HG03460 (cell line): ENCODE data around the gene TEAD1.

ENCODE experiments used
- ATAC-seq: cut with Tn5 transposase; IDR thresholded peaks from one replicate; pipeline ENCODE4 v1.9.1; 2021; ENCODE audit not compliant: unreplicated experiment

TEAD1 gene

GRCh38 chr11:12673924-12674570, at the start of gene TEAD1:
TEAD1 (plus strand) TSS chr11:12674421.
- ATAC-seq: peak; percentile 79

DNA sequence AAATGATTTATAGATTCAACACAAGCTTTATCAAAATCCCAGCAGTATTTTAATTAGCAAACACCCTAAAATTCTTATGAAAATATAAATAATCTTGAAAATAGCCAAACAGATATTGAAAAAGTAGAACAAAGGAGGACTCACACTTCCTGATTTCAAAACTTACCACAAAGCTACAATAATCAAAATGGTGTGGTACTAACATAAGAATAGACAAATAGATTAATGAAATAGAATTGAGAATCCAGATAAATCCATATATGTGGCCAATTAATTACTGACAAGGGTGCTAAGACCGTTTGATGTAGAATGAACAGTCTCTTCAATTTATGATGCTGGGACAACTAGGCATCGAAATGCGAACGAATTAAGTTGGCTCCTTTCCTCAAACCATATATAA, 49.6 kb upstream of the TEAD1 start:
- no peak for ATAC-seq

GRCh38 chr11:12625438-12626071, 48.7 kb upstream of the TEAD1 start:
- ATAC-seq: no peak

DNA sequence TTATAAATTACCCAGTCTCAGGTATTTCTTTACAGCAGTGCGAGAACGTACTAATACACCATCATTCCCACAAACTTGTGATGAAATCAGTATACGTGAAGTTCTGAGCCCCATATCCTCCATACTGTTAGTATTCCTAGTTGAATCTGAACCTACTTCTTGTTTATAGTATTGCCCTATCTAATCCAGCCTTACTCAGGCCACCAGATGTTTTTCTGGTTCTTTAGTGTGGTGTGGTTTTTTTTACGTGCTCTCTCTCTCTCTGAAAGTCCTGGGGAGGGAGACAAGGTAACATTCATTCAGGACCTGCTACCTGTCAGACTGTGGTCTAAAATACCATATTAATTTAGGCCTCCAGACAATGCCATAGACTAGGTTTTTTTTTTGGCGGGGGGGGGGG, 47.6 kb upstream of the TEAD1 start:
- no peak for ATAC-seq

DNA sequence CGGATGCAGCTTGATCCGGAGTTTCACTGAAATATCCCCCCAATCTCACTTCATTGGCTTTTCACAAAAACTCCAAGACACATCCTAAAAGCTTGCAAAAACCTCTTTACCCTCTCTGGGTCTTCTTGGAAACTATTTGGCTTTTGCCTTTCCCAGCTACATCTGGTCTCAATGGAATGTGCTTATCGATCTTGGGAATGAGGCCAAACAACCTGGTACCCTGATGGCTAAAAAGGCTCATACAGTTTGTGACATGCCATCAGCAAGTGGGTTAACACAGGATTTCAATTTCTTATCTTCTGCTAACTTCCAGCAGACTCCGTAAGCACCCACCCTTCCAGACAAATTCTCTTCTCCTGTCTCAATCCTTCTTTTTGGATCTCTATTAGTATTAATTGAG, 45.9 kb upstream of the TEAD1 start:
- ATAC-seq: no peak

DNA sequence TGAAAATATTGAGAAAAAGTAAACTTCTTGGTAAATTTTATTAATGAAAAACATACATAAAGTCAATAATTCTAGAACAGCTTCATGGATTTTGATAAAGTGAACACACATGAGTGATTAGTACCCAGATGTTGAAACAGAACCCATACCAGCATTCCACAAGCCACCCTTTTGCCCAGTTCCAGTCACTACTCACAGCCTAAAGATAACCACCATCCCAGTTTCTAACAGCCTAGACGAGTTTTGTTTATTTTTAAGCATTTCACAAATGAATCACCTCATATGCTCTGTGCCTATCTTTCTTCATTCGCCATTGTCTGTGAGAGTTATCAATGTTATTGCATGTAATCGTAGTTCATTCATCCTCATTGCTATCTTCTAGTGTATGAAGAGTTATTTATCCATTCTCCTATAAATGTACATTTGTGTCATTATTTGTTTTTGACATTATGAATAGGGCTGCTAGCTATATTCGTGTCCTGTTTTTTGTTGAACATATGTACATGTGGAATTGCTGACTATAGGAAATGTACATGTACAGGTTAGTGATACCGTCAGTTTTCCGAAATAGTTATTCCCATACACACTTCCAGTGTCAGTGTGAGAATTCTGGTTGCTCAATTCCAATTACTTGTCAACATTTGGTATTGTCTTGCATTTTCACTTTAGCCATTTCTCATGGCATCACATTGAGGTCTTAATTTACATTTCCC, 44.5 kb upstream of the TEAD1 start:
- no peak for ATAC-seq

DNA sequence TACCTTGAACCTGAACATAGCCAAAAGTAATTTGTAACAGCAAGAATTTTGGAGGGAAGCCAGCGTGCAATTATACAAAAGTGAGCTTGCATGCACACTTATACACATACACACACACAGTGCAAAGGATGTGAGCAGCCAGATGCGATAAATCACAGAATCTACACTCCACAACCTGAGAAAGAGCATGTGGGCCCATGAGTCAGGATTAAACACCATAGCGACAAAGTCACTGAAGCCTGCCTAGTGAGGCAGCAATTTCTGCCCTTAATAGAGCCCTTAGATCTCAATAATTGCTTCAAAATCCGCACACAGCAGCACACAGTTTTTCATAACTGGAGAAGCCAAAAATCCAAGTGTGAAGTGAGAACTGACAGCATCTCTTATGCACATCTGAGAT, 42.6 kb upstream of the TEAD1 start:
- ATAC-seq: no peak

DNA sequence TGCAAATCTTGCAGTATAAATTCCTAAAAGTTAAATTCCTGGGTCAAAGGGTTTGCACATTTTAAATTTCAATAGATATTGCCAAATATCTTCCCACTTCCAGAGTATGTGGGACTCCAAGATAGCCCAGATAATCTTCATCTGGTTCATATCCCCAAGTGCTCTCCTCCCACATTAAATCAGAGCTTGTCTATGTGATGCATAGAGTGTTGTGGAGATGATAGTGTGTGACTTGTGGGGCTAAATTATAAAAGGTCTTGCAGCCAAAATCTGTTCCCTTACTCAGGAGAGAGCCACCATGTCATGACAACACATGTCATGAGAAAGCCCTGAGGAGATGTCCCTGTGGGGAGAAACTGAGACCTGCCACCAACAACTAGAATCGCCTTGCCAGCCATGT, 39.9 kb upstream of the TEAD1 start:
- no peak for ATAC-seq

DNA sequence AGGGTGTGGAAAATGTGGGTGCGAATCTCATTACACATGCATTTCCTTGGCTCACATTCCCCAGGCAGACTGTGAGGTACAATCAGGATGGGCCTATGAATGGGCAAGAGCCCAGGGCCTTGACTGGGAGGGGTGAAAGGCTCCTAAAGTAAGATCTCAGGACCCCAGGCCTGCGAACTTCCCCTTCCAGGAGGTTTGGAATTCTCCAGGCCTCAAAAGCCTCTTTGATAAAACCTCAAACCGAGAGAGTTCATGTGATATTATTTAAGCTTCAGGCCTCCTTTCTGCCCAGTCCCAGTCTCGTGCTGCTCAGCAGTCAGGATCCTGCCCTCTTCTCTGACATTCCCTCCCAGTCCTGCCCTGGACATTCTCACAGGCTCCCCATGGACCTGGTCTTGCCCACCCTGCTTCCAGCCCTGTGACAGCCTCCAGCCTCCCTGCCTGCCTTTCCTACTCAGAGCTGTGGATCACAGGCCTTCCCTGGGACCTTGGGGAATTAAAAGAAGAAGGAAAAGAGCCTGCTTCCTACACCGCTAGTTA, 37.3 kb upstream of the TEAD1 start:
- no peak for ATAC-seq

DNA sequence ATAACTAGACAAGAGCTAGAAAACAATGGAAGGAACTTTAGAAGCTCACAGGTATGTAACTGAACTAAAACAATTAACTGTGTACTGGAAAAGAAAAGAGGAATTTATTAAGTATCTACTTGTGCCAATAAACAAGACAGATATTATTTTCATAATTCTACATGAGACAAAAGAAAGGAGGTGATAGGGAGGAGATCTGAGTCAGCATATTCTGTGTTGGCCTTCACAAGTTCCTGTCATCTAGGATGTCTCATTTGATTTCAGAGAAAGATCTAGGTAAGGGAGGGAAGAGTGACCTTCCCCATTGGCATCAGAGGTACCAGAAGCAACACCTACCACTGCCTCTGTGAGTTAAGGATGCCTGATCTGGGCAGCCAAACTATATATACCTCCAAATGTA, 34.8 kb upstream of the TEAD1 start:
- no peak for ATAC-seq

DNA sequence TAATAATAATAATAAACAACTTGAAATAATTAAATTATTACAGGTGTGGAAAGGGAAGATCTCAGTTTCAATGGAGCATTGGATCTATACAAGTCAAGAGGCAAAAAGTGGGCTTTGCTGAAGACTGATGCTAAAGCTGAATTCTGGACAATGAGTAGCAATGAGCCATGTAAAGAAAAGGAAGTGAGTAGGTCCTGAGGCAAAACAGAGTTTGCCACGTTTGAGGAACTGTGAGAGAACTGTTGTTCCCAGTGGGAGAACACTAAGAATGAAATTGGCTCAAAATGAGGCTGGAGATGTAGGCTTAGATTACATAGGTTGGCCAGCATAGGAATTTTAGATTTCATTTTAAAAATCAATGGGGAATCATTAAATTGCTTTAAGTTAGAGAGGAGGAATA, 33.9 kb upstream of the TEAD1 start:
- ATAC-seq: no peak

GRCh38 chr11:12640926-12641849, 33.0 kb upstream of the TEAD1 start:
- ATAC-seq: no peak

GRCh38 chr11:12642040-12642439, 32.2 kb upstream of the TEAD1 start:
- ATAC-seq: no peak

DNA sequence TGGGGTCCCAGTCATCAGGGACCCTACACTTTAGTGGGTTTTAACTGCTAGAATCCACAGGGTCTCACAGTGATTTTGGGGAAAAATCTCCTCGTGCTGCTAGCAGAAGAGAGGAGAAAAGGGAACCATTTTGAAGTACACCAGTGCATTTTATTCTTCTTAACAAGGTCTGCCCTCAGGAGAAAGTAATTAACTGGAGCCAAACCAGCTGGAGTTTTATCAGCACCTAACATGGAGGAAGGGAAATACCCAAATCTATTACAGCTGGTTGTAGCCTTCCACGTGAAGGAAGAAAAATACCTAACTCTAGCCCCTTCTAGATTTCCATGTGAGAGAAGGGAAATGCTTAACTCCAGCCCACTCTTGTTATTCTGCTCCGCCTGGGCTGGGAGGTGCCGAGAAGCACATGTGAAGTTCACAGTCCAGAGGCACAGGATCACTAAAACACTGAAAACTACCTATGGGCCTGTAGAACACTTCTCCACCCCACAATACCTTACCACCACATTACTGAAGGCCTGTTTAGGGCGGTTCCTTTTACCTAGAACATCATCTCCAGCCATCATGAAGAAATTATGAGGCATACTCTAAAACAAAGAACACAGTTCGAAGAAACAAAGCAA, 31.3 kb upstream of the TEAD1 start:
- ATAC-seq: no peak

GRCh38 chr11:12646478-12646877, 27.7 kb upstream of the TEAD1 start:
- ATAC-seq: no peak

- no peak for ATAC-seq
Observed at GRCh38 chr11:12653729-12654128, 20.5 kb upstream of the TEAD1 start.

DNA sequence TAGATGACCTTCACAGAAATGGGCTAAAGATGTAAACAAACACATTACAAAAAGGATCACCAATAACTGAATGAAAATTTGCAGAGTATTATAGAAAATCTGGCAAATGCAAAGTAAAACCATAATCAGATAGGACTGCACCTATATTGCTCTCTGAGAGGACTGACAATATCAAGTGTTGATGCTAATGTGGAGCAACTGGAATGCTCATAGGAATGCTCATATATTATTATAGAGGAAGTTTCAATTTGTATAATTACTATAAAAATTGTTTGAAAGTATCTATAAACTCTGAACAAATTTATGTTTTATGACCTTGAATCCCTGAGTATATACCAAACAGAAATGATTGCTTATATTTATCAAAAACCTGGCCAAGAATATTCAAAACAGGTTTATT, 18.4 kb upstream of the TEAD1 start:
- no peak for ATAC-seq

GRCh38 chr11:12657336-12657735, 16.9 kb upstream of the TEAD1 start:
- no peak for ATAC-seq

- no peak for ATAC-seq
Observed at GRCh38 chr11:12657981-12658380, 16.2 kb upstream of the TEAD1 start.

- no peak for ATAC-seq
Observed at GRCh38 chr11:12662101-12662689, 12.0 kb upstream of the TEAD1 start.
